ENCODE measurements around the gene MRPS18B.

- TF ChIP-seq, protein P1, sequence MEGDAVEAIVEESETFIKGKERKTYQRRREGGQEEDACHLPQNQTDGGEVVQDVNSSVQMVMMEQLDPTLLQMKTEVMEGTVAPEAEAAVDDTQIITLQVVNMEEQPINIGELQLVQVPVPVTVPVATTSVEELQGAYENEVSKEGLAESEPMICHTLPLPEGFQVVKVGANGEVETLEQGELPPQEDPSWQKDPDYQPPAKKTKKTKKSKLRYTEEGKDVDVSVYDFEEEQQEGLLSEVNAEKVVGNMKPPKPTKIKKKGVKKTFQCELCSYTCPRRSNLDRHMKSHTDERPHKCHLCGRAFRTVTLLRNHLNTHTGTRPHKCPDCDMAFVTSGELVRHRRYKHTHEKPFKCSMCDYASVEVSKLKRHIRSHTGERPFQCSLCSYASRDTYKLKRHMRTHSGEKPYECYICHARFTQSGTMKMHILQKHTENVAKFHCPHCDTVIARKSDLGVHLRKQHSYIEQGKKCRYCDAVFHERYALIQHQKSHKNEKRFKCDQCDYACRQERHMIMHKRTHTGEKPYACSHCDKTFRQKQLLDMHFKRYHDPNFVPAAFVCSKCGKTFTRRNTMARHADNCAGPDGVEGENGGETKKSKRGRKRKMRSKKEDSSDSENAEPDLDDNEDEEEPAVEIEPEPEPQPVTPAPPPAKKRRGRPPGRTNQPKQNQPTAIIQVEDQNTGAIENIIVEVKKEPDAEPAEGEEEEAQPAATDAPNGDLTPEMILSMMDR (conservative IDR thresholded peaks at IDR 0.05 in 1 of 2, IDR thresholded peaks at IDR 0.05 in 1 of 2; ENCODE audit: low read depth in 1 of 2, low read length in 2 of 2), result no peak
- TF ChIP-seq EZH2 (IDR thresholded peaks at IDR 0.05; ENCODE audit: low read length, missing control alignments), result no peak
These were observed 29.0 kb downstream of the MRPS18B start, which contains the start of gene C6orf136 for GRCh38 chr6:30646450-30647241.
